HG02678 (cell line): Measurements from ENCODE around the gene DYSF.

Experiments used
- ATAC-seq: cut with Tn5 transposase; IDR thresholded peaks from one replicate; pipeline ENCODE4 v1.9.1; 2021; ENCODE audit warnings: mild to moderate bottlenecking, moderate library complexity; ENCODE audit not compliant: unreplicated experiment

Gene DYSF

GRCh38 chr2:71697106-71698004 lies 244.0 kb downstream of the DYSF start:
- no peak for ATAC-seq

- ATAC-seq, result no peak
Observed at GRCh38 chr2:71699428-71699827, 246.1 kb downstream of the DYSF start.

GRCh38 chr2:71700041-71700657 lies 246.8 kb downstream of the DYSF start:
- no peak for ATAC-seq

- no peak for ATAC-seq
Observed at GRCh38 chr2:71700658-71701397, 247.5 kb downstream of the DYSF start.

- no peak for ATAC-seq
Observed at GRCh38 chr2:71702071-71702970, 249.0 kb downstream of the DYSF start.

GRCh38 chr2:71702971-71703898 lies 249.9 kb downstream of the DYSF start:
- no peak for ATAC-seq

GRCh38 chr2:71704131-71704561 lies 250.8 kb downstream of the DYSF start:
- ATAC-seq, result no peak

- no peak for ATAC-seq
Observed at GRCh38 chr2:71704688-71705087, 251.3 kb downstream of the DYSF start.

GRCh38 chr2:71705171-71705960 lies 252.0 kb downstream of the DYSF start:
- no peak for ATAC-seq

GRCh38 chr2:71706121-71706520 lies 252.8 kb downstream of the DYSF start:
- no peak for ATAC-seq

- ATAC-seq, result no peak
Observed at GRCh38 chr2:71706836-71707235, 253.5 kb downstream of the DYSF start.

GRCh38 chr2:71710367-71711132 lies 257.2 kb downstream of the DYSF start:
- no peak for ATAC-seq

GRCh38 chr2:71711133-71711855 lies 257.9 kb downstream of the DYSF start:
- ATAC-seq, result no peak

- ATAC-seq, result no peak
Observed at GRCh38 chr2:71712158-71712818, 258.9 kb downstream of the DYSF start.

- no peak for ATAC-seq
Observed at GRCh38 chr2:71713581-71714580, 260.5 kb downstream of the DYSF start.
